ENCODE measurements around the gene ASB11. TPM values are rescaled to one million over a fixed set of nuclear protein-coding genes. Genes with fewer than 3 reads are reported as not detected.

Gene ASB11
- total and polyA plus RNA-seq, 10 of the 15 experiments (the other 5 are each of a cell fraction or from before 2014, with no cell fraction given): not detected

DNA sequence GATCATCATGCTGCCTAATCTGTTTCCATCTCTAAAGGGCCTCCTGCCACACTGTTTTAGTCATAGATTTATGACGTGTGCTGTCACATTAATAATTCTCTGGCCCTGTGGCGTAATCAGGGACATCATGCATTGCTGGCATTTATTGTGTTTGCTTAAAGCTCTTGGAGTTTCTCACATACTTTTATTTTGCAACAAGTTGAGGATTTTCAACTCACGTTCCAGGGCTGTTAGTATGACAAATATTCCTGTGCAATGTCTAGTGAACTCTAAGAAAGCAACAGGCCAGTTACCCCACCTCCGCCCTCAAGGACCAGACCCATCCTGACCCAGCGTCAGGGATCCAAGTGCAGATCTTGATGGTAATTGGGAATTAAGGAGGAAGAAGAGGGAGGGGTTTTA is 27.6 kb upstream of the ASB11 start:
- ATAC-seq: no peak
- in situ Hi-C loops (cut with MboI) (no loop called here), intact Hi-C loops (cut with micrococcal nuclease; ENCODE audit: unreplicated experiment) (loop anchor here (10.0 kb wide), 1 partner anchor 312 kb away; no protein-coding TSS in a partner anchor)
- BruUV-seq (replicated peaks): no TSS peak
- DNase-seq (ENCODE audit: low read depth, low spot score): no peak
- H3K4me1 ChIP-seq (ENCODE audit: control insufficient read depth, insufficient read depth, low read length): no peaks in the 10 kb centered on the region
- H3K9ac ChIP-seq (ENCODE audit: control insufficient read depth, insufficient read depth, low read length): no peak overlapping the region
- TF ChIP-seq, protein P1, sequence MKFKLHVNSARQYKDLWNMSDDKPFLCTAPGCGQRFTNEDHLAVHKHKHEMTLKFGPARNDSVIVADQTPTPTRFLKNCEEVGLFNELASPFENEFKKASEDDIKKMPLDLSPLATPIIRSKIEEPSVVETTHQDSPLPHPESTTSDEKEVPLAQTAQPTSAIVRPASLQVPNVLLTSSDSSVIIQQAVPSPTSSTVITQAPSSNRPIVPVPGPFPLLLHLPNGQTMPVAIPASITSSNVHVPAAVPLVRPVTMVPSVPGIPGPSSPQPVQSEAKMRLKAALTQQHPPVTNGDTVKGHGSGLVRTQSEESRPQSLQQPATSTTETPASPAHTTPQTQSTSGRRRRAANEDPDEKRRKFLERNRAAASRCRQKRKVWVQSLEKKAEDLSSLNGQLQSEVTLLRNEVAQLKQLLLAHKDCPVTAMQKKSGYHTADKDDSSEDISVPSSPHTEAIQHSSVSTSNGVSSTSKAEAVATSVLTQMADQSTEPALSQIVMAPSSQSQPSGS (IDR thresholded peaks at IDR 0.05; ENCODE audit: low read length): no peak
- TF ChIP-seq RFX5 (IDR thresholded peaks at IDR 0.05; ENCODE audit: low read depth, low read length) (no peak), LARP7 (IDR thresholded peaks at IDR 0.05) (no peak), ZNF274 (IDR thresholded peaks at IDR 0.05; ENCODE audit: insufficient read depth, insufficient read length) (no peak), ZZZ3 (IDR thresholded peaks at IDR 0.05; ENCODE audit: control insufficient read depth, insufficient read length, low read depth) (no peak), MTA3 (IDR thresholded peaks at IDR 0.05; ENCODE audit: borderline replicate concordance, low read length) (no peak), DPF2 (IDR thresholded peaks at IDR 0.05) (no peak), NFIC (IDR thresholded peaks at IDR 0.05; ENCODE audit: low read depth, low read length) (no peak), MEF2B (IDR thresholded peaks at IDR 0.05; ENCODE audit: partially characterized antibody, poor library complexity, severe bottlenecking) (no peak), NRF1 (conservative IDR thresholded peaks at IDR 0.05; ENCODE audit: low read depth, low read length) (no peak), BCL11A (IDR thresholded peaks at IDR 0.05; ENCODE audit: low read depth, low read length) (no peak), NR2C1 (IDR thresholded peaks at IDR 0.05) (no peak), SMAD1 (IDR thresholded peaks at IDR 0.05; ENCODE audit: low read depth, partially characterized antibody) (no peak), KAT2A (conservative IDR thresholded peaks at IDR 0.05; ENCODE audit: control insufficient read depth, low read depth, low read length) (no peak)
- TF ChIP-seq, protein P2, sequence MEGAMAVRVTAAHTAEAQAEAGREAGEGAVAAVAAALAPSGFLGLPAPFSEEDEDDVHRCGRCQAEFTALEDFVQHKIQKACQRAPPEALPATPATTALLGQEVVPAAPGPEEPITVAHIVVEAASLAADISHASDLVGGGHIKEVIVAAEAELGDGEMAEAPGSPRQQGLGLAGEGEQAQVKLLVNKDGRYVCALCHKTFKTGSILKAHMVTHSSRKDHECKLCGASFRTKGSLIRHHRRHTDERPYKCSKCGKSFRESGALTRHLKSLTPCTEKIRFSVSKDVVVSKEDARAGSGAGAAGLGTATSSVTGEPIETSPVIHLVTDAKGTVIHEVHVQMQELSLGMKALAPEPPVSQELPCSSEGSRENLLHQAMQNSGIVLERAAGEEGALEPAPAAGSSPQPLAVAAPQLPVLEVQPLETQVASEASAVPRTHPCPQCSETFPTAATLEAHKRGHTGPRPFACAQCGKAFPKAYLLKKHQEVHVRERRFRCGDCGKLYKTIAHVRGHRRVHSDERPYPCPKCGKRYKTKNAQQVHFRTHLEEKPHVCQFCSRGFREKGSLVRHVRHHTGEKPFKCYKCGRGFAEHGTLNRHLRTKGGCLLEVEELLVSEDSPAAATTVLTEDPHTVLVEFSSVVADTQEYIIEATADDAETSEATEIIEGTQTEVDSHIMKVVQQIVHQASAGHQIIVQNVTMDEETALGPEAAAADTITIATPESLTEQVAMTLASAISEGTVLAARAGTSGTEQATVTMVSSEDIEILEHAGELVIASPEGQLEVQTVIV (IDR thresholded peaks at IDR 0.05; ENCODE audit: borderline replicate concordance, partially characterized antibody): no peak
- TF ChIP-seq, protein P3, sequence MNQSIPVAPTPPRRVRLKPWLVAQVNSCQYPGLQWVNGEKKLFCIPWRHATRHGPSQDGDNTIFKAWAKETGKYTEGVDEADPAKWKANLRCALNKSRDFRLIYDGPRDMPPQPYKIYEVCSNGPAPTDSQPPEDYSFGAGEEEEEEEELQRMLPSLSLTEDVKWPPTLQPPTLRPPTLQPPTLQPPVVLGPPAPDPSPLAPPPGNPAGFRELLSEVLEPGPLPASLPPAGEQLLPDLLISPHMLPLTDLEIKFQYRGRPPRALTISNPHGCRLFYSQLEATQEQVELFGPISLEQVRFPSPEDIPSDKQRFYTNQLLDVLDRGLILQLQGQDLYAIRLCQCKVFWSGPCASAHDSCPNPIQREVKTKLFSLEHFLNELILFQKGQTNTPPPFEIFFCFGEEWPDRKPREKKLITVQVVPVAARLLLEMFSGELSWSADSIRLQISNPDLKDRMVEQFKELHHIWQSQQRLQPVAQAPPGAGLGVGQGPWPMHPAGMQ (IDR thresholded peaks at IDR 0.05; ENCODE audit: borderline replicate concordance): no peak
- TF ChIP-seq, protein P4, sequence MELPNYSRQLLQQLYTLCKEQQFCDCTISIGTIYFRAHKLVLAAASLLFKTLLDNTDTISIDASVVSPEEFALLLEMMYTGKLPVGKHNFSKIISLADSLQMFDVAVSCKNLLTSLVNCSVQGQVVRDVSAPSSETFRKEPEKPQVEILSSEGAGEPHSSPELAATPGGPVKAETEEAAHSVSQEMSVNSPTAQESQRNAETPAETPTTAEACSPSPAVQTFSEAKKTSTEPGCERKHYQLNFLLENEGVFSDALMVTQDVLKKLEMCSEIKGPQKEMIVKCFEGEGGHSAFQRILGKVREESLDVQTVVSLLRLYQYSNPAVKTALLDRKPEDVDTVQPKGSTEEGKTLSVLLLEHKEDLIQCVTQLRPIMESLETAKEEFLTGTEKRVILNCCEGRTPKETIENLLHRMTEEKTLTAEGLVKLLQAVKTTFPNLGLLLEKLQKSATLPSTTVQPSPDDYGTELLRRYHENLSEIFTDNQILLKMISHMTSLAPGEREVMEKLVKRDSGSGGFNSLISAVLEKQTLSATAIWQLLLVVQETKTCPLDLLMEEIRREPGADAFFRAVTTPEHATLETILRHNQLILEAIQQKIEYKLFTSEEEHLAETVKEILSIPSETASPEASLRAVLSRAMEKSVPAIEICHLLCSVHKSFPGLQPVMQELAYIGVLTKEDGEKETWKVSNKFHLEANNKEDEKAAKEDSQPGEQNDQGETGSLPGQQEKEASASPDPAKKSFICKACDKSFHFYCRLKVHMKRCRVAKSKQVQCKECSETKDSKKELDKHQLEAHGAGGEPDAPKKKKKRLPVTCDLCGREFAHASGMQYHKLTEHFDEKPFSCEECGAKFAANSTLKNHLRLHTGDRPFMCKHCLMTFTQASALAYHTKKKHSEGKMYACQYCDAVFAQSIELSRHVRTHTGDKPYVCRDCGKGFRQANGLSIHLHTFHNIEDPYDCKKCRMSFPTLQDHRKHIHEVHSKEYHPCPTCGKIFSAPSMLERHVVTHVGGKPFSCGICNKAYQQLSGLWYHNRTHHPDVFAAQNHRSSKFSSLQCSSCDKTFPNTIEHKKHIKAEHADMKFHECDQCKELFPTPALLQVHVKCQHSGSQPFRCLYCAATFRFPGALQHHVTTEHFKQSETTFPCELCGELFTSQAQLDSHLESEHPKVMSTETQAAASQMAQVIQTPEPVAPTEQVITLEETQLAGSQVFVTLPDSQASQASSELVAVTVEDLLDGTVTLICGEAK (IDR thresholded peaks at IDR 0.05; ENCODE audit: borderline replicate concordance): no peak
- H3K27ac ChIP-seq (ENCODE audit: control insufficient read depth, insufficient read depth): no peak overlapping the region
- H3K9me3 ChIP-seq (replicated peaks; ENCODE audit: control insufficient read depth, insufficient read depth, low read length): no peaks in the 10 kb centered on the region
- ChIA-PET RAD21 (ENCODE audit: unreplicated experiment) (no interaction called here), POLR2A (no interaction called here), CTCF (interaction anchor here (0.9 to 1.6 kb wide), 3 partner anchors 126 to 134 kb away, joined by 3 to 8 read pairs (median 4); no protein-coding TSS in a partner anchor), SMC1A (ENCODE audit: uncharacterized antibody, unreplicated experiment) (interaction anchor here (0.8 to 1.6 kb wide), 5 partner anchors 9 to 331 kb away, joined by 3 to 4 read pairs (median 3); no protein-coding TSS in a partner anchor)
- WGBS (ENCODE audit: insufficient coverage, insufficient replicate concordance, low lambda C conversion rate, missing lambda C conversion rate): 31% methylated on average over 5 of the region's 5 CpGs
- H3K36me3 ChIP-seq (ENCODE audit: control insufficient read depth in 2 of 2, insufficient read depth in 2 of 2, low read length in 1 of 2): no peaks in the 10 kb centered on the region
- H2AFZ ChIP-seq (ENCODE audit: control insufficient read depth, low read depth, low read length): no peak overlapping the region
- no peak overlapping the region for H3K4me2 ChIP-seq (ENCODE audit: control insufficient read depth, insufficient read depth)
- no peaks in the 10 kb centered on the region for H4K20me1 ChIP-seq (ENCODE audit: control insufficient read depth, insufficient read depth)
- no peak overlapping the region for H3K4me3 ChIP-seq
- H3K27me3 ChIP-seq (replicated peaks in 1 of 2; ENCODE audit: control insufficient read depth in 2 of 2, insufficient read depth in 2 of 2, low read length in 1 of 2): no peaks in the 10 kb centered on the region
- no peaks in the 10 kb centered on the region for H3K79me2 ChIP-seq (ENCODE audit: control insufficient read depth, insufficient read depth, low read length)
- FAIRE-seq: no peak

Data from GM12878 (cell line).